Measurements from ENCODE around the gene GNB3. TPM values are rescaled to one million over a fixed set of nuclear protein-coding genes. Genes with fewer than 3 reads are reported as not detected.

GNB3 gene
- total and polyA plus RNA-seq, 9 of the 15 experiments (the other 6 are each of a cell fraction or from before 2014, with no cell fraction given) = 1.4 to 5.8 (median 2.0) TPM

DNA sequence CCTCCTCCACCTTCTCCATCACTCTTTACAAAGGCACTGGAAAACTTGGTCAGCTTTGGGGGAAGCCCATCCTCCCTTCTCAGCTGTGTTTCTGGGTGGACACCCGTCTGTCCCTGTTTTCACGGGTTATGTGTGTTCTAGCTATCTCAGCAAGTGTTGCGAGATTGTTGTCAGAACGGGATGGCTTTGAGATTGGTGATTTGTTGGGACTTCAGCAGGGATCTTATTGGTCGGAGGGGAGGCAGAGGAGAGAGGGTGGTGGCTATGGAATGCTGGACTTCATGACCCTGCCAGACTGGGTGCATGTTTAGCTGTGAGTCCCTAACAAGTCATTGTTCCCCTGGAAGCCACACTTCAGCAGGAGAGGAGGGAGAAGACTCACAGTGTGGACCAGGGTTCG, 13.3 kb downstream of the GNB3 start (continued):
- TF ChIP-seq TRIM24 (IDR thresholded peaks at IDR 0.05) (no peak), KAT2B (IDR thresholded peaks at IDR 0.05; ENCODE audit: low read depth, low read length) (no peak), BRF1 (IDR thresholded peaks at IDR 0.05; ENCODE audit: borderline replicate concordance, extremely low read depth, insufficient read length) (no peak)

DNA sequence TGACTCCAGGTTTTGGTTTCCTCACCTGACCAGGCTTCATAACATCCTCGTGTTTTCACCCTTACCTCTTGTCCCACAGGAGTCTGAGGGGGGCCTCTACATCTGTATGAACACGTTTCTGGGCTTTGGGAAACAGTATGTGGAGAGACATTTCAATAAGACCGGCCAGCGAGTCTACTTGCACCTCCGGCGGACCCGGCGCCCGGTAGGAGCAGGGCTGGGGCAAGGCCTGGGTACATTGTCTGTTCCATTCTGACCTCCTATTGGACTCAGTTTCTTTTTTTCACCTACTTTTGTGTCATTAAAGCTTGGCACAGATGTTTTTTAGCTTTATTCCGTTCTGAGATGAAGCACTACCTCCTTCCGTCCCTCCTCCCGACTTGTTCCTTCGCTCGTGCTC, 14.6 kb downstream of the GNB3 start:
- no peak overlapping the region for H3K4me2 ChIP-seq (ENCODE audit: insufficient read depth, low read length)
- ChIA-PET POLR2A (interaction anchor here (0.6 to 7.4 kb wide), 2 partner anchors 12 to 13 kb away, joined by 3 to 174 read pairs; partner anchors contain the start of genes SPSB2 and TPI1), CTCF (ENCODE audit: low intra/inter-chr PET ratio) (no interaction called here)
- no peak overlapping the region for H3K27ac ChIP-seq (ENCODE audit: extremely low read depth, low read depth, low read length)
- peaks cover 3% of the 10 kb centered on the region for H3K9me1 ChIP-seq (ENCODE audit: control insufficient read depth, insufficient read depth, low read length)
- no peaks in the 10 kb centered on the region; the same call in 1 of the 2 replicates for H4K20me1 ChIP-seq (replicated peaks; ENCODE audit: control insufficient read depth, insufficient read depth, low read length)
- in situ Hi-C loops (cut with MboI) = no loop called here
- H3K79me2 ChIP-seq (ENCODE audit: control insufficient read depth, insufficient read depth, low read length) = peaks cover 35% of the 10 kb centered on the region
- H2AFZ ChIP-seq (ENCODE audit: low read depth, low read length) = no peak overlapping the region
- no peaks in the 10 kb centered on the region for H3K9me3 ChIP-seq (replicated peaks; ENCODE audit: control insufficient read depth, insufficient read depth, low read depth, low read length)
- intact Hi-C loops (cut with micrococcal nuclease) = no loop called here
- H3K9ac ChIP-seq (ENCODE audit: insufficient read depth in 1 of 2, low read depth in 2 of 2, low read length in 2 of 2) = no peak overlapping the region
- ATAC-seq (no peak), FAIRE-seq (no peak), DNase-seq (ENCODE audit: extremely low read depth in 1 of 4, low spot score in 3 of 4) (no peak)
- peaks cover 64% of the 10 kb centered on the region for H3K36me3 ChIP-seq (ENCODE audit: control insufficient read depth, insufficient read depth, low read length)
- BruUV-seq (replicated peaks) = no TSS peak
- WGBS (ENCODE audit: insufficient coverage, low coverage, missing lambda C conversion rate) = 82% methylated on average over 9 of the region's 14 CpGs
- no peaks in the 10 kb centered on the region for H3K27me3 ChIP-seq (ENCODE audit: control insufficient read depth in 2 of 2, insufficient read depth in 2 of 2, low read length in 2 of 2)
- no peak overlapping the region for H3K4me3 ChIP-seq
- TF ChIP-seq STAT5B (CRISPR knock-in tag; IDR thresholded peaks at IDR 0.05) = no peak
- no peak for TF ChIP-seq CTBP1 (IDR thresholded peaks at IDR 0.05; ENCODE audit: borderline replicate concordance)
- TF ChIP-seq ZNF347 (CRISPR knock-in tag; IDR thresholded peaks at IDR 0.05; ENCODE audit: low read depth) = no peak
- TF ChIP-seq SREBF2 (CRISPR knock-in tag; IDR thresholded peaks at IDR 0.05) = no peak
- TF ChIP-seq, protein P1, sequence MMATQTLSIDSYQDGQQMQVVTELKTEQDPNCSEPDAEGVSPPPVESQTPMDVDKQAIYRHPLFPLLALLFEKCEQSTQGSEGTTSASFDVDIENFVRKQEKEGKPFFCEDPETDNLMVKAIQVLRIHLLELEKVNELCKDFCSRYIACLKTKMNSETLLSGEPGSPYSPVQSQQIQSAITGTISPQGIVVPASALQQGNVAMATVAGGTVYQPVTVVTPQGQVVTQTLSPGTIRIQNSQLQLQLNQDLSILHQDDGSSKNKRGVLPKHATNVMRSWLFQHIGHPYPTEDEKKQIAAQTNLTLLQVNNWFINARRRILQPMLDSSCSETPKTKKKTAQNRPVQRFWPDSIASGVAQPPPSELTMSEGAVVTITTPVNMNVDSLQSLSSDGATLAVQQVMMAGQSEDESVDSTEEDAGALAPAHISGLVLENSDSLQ (IDR thresholded peaks at IDR 0.05) = no peak
- peaks cover 8 to 10% of the 10 kb centered on the region in 2 experiments; a peak in 4 of 5 replicates for H3K4me1 ChIP-seq (replicated peaks in 1 of 2; ENCODE audit: control insufficient read depth in 2 of 2, insufficient read depth in 2 of 2, low read length in 2 of 2)

All from K562 (cell line).